SW 1271 (cell line): Measurements from ENCODE around the gene FXYD1.
A peak's percentile ranks its signal among the peaks of the same experiment; 100 is the strongest.

Experiments used
- DNase-seq, 2 experiments: peaks; one replicate each; lab custom pipeline; 2025; lab: John Stamatoyannopoulos, UW

Gene FXYD1

DNA sequence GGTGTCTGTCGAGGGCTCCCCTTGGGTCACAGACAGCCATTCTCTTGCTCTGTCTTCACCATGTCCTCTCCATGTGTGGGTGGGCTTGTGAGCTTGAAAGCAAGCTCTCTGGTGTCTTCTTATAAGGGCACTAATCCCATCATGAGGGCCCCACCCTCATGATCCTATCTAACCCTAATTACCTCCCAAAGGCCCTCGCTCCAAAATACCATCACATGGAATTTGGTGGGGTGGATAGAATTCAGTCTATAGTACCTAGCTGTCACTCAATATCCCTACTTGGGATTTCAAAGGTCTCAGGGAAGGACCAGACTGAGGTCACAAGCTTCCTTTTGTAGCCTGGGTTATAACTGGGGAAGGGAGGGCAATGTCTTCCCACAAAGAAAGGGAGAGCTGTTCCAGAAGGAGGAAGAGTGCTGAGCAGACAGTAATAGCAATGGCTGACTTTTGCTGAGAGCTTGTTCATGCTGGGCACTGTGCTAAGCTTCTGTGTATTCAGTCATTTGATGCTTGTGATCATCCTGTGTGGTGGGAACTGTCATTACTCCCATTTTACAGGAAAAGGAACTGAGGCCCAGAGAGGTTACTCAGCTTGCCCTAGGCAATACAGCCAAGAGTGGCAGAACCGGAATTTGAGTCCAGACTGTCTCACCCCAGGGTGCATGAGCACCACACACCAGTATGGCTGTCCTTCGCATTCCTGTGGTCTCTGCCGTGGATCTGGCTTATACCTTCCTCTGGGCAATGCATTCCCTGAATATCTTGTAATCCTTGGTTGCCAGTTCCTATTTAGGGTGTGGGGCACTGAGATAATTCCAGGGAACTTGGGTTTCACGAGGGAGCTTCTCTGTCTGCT lies 24.1 kb downstream of the FXYD1 start:
- peak; percentile 81 to 95 for DNase-seq

DNA sequence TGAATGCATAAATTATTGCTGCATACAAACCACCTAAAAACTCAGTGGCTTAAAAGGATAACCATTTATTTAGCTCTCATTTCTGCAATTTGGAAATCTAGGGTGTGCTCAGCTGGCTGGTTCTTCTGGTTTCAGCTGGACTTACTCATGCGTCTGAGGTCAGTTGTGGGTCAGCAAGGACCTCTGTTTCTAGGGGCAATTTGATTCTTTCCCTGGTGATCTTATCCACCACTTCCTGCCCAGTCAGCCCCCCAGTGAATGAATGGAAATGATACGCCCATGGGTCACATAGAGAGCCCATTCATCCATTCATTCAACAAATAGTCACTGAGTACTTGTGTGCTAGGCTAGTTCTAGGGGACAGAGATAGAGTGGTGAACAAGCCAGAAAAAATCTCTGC lies 25.8 kb downstream of the FXYD1 start:
- DNase-seq = peak; percentile 78 to 91

DNA sequence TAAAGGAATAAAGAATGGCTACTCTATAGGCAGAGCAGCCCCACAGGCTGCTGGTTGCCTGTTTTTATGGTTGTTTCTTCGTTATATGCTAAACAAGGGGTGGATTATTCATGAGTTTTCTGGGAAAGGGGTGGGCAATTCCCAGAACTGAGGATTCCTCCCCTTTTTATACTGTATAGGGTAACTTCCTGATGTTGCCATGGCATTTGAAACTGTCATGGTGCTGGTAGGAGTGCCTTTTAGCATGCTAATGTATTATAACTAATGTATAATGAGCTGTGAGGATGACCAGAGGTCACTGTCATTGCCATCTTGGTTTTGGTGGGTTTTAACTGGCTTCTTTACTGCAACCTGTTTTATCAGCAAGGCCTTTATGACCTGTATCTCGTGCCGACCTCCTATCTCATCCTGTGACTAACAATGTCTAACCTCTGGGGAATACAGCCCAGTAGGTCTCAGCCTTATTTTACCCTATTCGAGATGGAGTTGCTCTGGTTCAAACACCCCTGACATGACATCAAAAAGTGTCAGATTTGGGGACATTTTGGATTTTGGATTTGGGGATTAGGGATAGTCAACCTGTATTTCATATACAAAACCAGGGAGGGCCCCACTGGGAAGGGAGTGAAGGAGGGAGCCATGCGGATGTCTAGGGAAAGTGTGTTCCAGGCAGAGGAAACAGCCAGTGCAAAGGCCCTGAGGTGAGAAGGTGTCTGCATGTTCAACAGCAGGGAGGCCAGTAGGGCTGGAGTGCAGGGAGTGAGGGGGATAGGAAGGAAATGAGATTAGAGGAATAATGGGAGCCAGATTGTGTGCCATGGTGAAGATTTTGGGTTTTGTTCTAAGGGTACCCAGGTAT lies 26.8 kb downstream of the FXYD1 start:
- no peak for DNase-seq

DNA sequence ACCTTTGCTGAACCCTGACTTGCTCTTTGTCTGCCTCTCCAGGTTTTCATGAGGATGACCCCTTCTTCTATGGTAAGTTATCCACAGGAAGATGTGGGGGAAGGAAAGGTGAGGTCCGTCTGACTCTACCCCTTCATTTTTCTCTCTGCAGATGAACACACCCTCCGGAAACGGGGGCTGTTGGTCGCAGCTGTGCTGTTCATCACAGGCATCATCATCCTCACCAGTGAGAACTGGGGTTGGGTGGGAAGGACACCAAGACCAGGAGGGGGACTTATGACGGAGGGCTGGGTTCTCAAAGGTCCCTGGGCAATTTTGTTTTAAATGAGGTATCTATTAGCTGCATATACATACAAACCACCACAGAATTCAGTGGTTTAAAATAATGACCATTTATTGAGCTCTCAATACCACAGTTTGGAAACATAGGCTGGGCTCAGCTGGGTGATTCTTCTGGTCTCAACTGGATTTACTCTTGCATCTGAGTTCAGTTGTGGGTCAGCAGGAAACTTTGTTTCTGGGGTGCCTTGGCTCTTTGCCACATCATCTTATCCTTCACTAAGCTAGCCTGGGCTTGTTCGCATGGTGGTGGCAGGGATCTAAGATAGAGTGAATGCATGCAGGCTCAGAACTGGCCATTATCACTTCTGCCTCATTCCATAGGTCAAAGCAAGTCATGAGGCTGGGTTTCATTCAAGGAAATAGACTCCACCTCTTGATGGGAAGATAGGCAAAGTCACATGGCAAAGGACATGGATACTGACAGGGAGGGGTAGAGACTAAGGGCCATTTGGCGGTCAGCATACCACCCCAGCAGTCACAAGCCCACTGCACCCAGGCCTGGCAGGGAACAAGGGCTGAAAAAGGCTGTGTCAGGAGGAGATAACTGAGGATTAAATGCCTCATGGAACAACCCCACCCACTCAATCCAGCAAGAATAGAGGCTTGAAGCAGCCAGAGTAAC lies 27.8 kb downstream of the FXYD1 start:
- no peak for DNase-seq

DNA sequence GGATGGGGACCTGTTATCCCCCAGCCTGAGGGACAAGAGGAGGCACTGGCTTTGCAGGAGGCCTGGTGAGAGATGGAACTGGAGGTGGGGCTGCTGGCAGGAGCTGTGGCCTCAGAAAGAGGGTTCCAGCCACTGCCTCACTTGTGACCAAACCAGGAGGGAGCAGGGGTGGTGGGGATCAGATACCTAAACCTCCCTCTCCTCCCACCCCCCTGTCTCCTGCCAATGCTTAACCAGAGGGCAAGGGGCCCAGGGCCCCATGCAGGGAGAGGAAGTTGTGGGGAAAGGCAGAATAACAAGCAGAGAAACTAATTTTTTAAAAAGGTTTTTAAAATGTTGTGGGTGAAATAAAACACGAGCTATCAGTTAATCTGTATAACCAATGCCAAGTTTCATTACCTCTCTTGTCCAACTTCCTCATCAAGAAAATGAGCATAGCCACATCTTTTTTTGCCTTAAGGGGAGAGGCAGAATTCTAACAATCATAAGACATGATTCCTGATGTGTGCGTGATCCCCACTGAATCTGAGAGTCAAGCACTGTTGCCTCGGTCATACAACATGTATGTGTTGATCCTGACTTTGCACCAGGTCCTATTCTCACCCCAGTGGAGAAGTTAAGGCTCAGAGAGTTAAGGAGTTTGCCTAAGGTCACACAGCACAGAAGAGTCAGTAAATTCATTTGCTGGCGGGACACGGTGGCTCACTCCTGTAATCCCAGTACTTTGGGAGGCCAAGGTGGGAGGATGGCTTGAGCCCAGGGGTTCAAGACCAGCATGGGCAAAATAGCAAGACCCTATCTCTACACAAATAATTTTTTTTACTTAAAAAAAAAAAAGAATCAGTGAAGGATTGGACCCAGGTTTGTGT lies 28.9 kb downstream of the FXYD1 start:
- DNase-seq = no peak

DNA sequence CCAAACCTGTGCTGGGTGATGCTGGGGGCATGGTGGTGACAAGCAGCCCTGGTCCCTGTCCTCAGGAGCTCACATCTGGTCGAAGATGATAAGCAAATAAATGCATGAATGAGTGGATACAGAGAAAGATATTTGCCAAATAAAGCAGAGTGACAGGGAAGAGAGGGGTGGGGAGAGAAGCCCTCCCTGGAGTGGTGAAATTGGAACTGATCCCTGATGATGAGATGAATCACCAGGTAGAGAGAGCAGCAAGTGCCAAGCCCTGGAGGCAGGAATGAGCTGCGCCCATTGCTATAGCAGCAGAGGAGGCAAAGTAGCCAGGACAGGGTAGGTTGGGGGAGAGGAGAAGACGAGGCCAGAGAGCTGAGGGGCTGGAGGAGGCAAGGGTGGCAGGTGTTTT lies 29.6 kb downstream of the FXYD1 start:
- DNase-seq = peak in 1 of 2 experiments; percentile 62

DNA sequence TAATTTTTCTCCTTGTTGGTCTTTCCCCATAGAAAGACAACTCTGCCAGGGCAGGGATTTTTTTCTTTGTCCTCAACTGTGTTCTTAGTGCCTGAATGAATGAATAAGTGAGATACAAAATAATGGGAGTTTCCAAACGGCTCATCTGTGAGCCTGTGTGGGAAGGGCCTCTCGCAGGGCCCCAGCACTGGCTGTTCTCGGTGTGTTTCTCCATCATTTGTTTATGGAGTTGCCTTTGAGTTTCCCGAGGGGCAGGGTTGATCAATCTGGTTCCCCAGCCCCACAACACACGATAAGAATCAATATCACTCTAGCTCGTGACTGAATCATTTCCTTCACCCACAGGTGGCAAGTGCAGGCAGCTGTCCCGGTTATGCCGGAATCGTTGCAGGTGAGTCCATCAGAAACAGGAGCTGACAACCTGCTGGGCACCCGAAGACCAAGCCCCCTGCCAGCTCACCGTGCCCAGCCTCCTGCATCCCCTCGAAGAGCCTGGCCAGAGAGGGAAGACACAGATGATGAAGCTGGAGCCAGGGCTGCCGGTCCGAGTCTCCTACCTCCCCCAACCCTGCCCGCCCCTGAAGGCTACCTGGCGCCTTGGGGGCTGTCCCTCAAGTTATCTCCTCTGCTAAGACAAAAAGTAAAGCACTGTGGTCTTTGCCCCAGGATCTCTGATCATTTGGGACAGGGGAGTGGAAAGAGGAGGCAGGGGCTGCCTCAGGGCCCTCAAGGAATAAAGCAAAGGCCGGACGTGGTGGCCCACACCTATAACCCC lies 30.8 kb downstream of the FXYD1 start:
- no peak for DNase-seq

DNA sequence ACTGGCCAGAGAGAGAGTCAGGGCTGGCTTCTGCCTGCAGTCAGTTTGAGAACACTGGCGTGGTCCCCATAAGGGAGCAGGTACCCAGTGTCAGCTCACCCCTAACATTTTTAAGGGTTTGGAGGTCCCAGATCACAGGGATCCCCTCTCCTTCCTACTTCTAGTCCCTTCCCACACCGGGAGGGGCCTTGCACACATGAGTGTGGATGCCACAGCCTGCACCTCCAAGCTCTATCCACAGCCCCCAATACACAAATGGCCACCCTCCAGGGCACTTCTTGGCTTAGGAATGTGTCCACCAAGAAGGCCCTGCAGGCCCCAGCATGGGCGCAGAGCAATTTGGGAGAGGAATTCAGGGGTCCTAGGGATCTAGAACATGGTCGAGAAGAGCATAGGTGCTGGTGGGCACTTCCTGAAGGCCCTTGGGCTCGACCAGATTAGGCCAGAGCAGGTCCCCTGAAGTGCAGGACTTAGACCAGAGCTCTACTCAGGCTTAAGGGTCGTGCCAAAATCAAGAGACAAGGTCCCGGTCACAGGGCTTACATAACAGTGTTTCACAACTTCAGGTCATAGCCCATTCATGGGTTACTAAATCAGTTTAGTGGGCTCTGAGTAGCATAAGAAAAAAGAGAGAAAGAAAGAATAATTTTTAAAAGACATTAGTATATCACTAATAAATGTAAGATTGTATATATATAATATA lies 31.9 kb downstream of the FXYD1 start:
- peak in 1 of 2 experiments; percentile 13 for DNase-seq

DNA sequence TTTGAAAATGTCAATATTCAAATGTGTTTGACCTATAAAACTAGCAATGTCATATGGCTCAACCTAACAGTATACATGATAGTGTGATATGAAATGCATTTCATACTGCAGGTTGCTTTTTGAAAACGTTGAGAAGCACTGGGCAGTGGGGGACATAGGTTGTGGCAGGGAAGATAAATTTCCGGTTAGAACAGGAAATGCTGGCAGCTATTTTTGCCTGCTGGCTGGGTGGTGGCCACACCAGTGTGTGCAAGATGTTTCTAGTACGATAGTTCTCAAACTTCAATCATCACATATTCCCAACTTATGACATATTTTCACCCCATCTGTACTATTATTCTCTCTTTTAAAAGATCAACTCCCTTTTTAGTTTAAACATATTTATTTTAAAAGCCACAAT lies 33.1 kb downstream of the FXYD1 start:
- DNase-seq = no peak

DNA sequence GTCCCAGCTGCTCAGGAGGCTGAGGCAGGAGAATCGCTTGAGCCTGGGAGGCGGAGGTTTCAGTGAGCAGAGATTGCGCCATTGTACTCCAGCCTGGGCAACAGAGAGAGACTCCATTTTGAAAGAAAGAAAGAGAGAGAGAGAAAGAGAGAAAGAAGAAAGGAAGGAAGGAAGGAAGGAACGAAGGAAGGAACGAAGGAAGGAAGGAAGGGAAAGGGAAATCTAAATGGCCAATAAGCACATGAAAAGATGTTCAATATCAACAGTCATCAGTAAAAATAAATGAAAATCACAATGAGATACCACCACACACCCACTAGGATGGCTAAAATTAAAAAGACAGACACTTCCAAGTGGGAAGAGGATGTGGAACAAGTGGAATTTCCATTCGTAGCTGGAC lies 35.6 kb downstream of the FXYD1 start:
- DNase-seq = no peak

DNA sequence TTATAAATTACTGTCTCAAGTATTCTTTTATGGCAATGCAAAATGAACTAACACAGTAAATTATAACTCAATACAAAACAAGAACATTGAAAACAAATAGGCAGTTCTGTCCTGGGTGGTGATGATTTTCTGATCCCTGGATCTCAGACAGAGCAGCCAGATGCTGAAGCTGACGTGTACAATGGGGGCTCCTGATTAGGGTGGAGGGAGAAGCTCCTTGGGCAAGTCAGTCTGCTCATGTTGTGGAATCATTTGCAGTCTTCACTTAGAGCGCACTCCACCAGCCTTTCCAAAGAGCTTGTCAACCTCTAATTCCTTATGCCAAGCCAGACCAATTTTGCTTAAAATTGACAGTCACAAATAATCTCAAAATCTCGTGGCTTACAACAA lies 37.6 kb downstream of the FXYD1 start:
- DNase-seq = no peak

DNA sequence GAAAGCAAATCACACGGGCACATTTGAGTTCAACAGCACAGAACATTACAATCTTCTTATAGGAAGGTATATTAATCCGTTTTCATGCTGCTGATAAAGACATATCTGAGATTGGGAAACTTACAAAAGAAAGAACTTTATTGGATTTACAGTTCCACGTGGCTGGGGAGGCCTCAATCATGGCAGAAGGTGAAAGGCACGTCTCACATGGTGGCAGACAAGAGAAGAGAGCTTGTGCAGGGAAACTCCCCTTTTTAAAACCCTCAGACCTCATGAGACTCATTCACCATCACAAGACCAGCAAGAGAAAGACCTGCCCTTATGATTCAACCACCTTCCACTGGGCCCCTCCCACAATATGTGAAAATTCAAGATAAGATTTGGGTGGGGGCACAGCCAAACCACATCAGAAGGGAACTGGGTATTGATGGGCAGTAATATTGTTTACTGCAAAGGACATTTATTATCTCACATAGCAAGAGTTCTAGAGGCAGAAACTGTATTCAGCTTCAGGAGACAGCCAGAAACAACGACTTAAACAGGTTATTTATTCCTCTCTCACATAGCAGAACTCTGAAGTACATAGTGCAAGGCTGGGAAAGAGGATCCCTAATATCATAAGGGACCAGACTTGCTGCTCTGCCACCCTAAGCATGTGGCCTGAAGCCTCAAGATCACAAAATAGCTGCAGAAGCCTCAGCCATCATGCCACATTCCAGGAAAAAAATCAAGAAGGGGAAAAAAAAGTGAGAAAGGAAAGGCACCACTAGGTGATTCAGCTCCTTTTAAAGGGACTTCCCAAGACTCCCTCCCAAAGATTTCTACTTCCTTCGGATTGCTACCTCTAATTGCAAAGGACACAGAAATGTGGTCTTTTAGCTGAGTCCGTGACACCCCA lies 39.0 kb downstream of the FXYD1 start:
- DNase-seq = no peak

DNA sequence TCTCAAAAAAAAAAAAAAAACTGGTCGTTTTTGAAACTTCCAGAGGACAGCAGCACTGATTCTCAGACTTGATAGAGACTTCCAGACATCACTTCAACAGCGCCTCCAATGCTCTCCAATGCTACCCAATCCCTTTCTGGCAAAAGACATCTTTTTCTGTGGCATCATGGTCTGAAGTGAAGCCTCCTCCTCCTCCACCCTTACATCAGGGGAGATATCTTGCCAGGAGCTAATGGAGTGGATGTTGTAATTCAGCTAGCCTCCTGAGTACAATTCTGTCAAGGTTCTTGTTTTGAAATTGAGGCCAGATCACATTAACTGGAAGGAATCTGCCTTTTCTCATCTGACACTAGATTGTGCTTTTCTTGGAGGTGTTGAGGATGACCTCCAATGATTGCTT lies 40.1 kb downstream of the FXYD1 start:
- no peak for DNase-seq

DNA sequence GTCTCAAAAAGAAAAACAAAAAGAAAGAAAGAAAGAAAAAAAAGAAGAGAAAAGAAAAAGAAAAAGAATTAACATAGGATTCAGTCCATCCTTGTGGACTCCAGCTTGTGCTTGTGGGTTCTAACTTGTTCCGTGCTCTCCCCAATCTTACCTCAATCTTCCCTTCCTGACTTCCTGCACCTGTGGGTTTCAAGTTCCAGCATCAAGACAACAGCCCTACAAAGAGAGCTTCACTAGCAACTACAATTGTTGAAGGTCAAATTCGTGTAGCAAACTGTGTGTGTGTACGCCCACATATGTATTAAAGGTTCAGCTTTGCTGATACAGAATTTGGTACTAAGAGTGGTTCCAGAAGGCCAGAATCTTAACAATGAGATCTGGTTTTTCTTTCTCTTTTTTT lies 41.2 kb downstream of the FXYD1 start:
- DNase-seq = no peak

DNA sequence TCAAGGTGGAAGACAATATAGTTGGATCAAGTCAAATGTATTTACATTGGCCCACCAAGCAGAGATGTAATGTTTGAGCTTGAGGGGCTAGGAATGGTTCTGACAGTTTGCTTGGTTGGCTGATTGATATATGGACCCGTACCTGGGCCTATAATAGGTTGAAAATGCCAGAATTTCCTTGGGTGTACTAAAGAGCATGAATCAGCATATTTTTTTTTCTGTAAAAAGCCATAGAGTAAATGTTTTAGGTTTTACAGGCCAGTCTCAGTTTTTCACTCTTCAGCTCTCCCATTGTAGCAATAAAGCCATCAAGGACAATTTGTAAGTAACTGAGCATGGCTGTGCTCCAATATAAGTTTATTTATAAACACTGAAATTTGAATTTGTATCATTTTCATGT lies 42.8 kb downstream of the FXYD1 start:
- DNase-seq = no peak

DNA sequence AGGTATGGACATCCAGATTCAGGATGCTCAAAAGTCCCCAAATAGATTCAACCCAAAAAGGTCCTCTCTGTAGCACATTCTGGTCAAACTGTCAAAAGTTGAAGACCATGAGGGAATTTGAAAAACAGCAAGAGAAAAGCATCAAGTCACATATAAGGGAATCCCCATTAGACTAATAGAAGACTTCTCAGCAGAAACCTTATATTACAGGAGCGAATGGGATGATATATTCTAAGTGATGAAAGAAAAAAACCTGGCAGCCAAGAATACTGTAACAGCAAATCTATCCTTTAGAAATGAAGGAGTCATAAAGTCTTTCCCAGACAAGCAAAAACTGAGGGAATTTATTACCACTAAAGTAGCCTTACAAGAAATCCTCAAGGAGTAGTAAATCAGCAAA lies 45.6 kb downstream of the FXYD1 start:
- no peak for DNase-seq

DNA sequence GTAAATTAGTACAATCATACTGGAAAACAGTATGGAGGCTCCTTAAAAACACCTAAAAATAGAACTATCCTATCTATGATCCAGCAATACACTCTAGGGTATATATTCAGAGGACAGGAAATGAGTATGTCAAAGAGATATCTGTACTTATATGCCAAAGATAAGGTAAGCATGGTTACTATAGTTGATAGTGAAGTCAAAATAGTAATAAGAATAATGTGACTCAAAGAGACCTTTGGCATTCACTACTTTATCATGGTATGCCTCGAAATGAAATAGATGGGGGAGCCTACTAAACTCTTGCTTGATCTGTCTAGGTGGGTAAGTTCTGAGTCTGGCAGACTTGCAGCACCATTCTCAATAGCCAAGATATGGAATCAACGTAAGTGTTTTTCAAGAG lies 46.3 kb downstream of the FXYD1 start:
- no peak for DNase-seq
